ENCODE measurements around the gene GCNT1.
A peak's percentile ranks its signal among the peaks of the same experiment; 100 is the strongest.
"Not testable (repeated sequence)": the region's sequence is repeated elsewhere in the genome, so short reads cannot be mapped to it uniquely, and the experiment has no call there.

Gene GCNT1

DNA sequence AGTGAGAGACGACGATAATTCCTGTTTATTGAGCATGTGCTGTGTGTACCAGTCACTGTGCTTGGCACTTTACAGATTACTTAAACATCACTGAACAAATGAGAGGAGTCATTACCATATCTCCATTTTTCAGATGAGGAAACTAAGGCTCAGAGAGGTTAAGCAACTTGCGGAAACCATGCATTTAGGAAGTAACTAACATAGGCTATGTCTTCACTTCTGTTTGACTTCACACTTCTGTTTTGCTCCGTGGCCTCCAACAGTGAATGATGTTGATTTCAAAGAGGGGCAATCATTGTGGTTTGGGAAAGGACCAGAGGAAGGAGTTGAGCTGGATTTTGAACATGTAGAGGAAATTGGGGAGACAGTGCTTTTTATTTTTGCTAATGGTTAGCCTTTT is 16.7 kb downstream of the GCNT1 start:
- DNase-seq (ENCODE audit: low spot score in 2 of 2) (no peak), ATAC-seq (replicated peaks; ENCODE audit: extremely low read depth, poor library complexity, severe bottlenecking) (no peak)
- H3K27me3 Mint-ChIP-seq: no peaks in the 10 kb centered on the region
- no peak overlapping the region for H3K27ac Mint-ChIP-seq (ENCODE audit: low read depth)
- no peak overlapping the region for H3K4me3 Mint-ChIP-seq
- no peaks in the 10 kb centered on the region for H3K9me3 Mint-ChIP-seq
- H3K36me3 Mint-ChIP-seq (ENCODE audit: insufficient read depth): no peaks in the 10 kb centered on the region
- peaks cover 7% of the 10 kb centered on the region for H3K4me1 Mint-ChIP-seq

DNA sequence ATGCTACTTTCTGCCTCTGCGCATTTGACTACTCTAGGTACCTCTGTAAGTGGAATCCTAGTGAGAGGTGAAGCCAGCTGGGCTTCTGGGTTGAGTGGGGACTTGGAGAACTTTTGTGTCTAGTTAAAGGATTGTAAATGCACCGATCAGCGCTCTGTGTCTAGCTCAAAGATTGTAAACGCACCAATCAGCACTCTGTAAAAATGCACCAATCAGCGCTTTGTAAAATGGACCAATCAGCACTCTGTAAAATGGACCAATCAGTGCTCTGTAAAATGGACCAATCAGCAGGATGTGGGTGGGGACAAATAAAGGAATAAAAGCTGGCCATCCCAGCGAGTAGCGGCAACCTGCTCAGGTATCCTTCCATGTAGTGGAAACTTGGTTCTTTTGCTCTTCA is 18.8 kb downstream of the GCNT1 start:
- ATAC-seq (replicated peaks; ENCODE audit: extremely low read depth, poor library complexity, severe bottlenecking); DNase-seq (ENCODE audit: low spot score in 2 of 2); H3K27ac Mint-ChIP-seq (ENCODE audit: low read depth); H3K36me3 Mint-ChIP-seq (ENCODE audit: insufficient read depth); H3K4me3 Mint-ChIP-seq; H3K27me3 Mint-ChIP-seq; H3K9me3 Mint-ChIP-seq; H3K4me1 Mint-ChIP-seq: not testable (repeated sequence)

DNA sequence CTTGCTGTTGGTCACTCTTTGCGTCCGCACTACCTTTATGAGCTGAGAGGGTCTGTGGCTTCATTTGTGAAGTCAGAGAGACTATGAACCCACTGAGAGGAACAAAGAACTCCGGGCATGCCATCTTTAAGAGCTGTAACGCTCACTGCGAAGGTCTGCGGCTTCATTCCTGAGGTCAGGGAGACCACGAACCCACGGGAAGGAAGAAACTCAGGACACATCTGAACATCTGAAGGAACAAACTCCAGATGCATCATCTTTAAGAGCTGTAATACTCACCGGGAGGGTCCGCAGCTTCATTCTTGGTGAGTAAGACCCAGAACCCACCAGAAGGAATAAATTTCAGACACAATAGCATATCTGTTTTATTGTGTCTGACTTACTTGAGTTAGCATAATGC is 19.2 kb downstream of the GCNT1 start:
- H3K27ac Mint-ChIP-seq (ENCODE audit: low read depth): no peak overlapping the region
- no peaks in the 10 kb centered on the region for H3K9me3 Mint-ChIP-seq
- H3K4me3 Mint-ChIP-seq: no peak overlapping the region
- H3K27me3 Mint-ChIP-seq: no peaks in the 10 kb centered on the region
- H3K4me1 Mint-ChIP-seq: no peaks in the 10 kb centered on the region
- no peak for DNase-seq (ENCODE audit: low spot score in 2 of 2)
- H3K36me3 Mint-ChIP-seq (ENCODE audit: insufficient read depth): peaks cover 1% of the 10 kb centered on the region
- no peak for ATAC-seq (replicated peaks; ENCODE audit: extremely low read depth, poor library complexity, severe bottlenecking)

DNA sequence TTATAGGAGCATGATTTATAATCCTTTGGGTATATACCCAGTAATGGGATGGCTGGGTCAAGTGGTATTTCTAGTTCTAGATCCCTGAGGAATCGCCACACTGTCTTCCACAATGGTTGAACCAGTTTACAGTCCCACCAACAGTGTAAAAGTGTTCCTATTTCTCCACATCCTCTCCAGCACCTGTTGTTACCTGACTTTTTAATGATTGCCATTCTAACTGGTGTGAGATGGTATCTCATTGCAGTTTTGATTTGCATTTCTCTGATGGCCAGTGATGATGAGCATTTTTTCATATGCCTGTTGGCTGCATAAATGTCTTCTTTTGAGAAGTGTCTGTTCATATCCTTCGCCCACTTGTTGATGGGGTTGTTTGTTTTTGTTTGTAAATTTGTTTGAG is 20.4 kb downstream of the GCNT1 start:
- not testable (repeated sequence) for ATAC-seq (replicated peaks; ENCODE audit: extremely low read depth, poor library complexity, severe bottlenecking); H3K36me3 Mint-ChIP-seq (ENCODE audit: insufficient read depth); H3K4me3 Mint-ChIP-seq; DNase-seq (ENCODE audit: low spot score in 2 of 2); H3K4me1 Mint-ChIP-seq; H3K27ac Mint-ChIP-seq (ENCODE audit: low read depth); H3K27me3 Mint-ChIP-seq; H3K9me3 Mint-ChIP-seq

DNA sequence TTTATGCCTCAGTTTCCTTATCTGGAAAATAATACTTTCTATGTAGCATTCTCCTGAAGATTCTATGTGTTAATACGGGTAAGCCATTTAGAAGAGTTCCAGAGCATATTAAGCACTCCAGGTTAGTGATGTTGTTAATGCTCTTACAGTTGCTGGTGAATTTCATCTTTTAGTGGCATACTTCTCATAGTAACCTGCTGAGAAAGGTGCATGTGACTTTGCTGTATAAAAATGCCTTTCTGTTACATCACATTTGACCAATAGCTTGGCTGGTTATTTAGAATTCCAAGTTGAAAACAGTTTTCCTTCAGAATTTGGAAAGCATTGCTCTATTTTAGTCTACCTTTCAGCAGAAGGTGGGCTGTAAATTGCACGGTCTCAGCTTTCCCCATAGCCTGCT is 27.2 kb downstream of the GCNT1 start:
- Mint-ChIP-seq H3K4me3 (no peak overlapping the region), H3K4me1 (peaks cover 22% of the 10 kb centered on the region)

DNA sequence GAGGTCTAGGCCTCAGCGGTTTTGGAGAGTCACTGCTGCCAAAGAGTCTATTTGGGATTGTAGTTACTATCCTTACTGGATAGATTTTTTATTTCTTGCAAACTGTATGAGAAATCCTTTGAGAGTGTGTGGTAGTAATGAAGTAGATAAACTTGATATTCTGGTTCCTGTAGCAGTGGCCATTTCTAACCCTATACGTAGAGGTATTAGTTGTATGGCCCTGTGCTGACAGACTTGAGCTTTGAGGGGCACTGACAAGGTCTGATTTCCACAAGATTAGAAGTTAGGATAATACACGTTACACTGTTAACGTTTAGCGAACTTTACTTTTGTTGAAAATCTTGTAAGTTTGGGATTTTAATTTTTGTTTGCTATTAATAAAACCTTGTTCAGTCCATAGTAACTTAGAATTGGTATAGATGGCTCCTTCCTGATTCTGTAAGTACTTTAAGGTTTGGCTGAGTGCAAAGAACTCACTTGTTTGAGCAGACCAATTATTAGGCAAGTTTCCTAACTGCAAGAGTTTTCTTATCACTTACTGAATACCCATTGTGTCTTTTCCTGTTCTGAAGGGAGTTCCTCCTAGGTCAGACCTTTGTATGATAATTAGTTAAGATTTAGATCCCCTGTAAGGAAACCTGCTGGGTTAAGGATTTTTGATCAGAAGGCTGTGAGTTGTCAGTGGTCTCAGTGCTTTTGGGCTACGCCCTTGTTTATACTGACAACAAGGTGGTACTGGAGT is 31.4 kb downstream of the GCNT1 start:
- H3K4me1 Mint-ChIP-seq: peaks cover 24% of the 10 kb centered on the region
- H3K36me3 Mint-ChIP-seq (ENCODE audit: insufficient read depth): peaks cover 8% of the 10 kb centered on the region
- H3K27ac Mint-ChIP-seq (ENCODE audit: low read depth): no peak overlapping the region

More for the DNA sequence above, 27.2 kb downstream of the GCNT1 start:
- DNase-seq (ENCODE audit: low spot score in 2 of 2) (no peak), ATAC-seq (replicated peaks; ENCODE audit: extremely low read depth, poor library complexity, severe bottlenecking) (no peak)
- no peaks in the 10 kb centered on the region for H3K9me3 Mint-ChIP-seq
- H3K27ac Mint-ChIP-seq (ENCODE audit: low read depth): no peak overlapping the region
- peaks cover 6% of the 10 kb centered on the region for H3K36me3 Mint-ChIP-seq (ENCODE audit: insufficient read depth)
- no peaks in the 10 kb centered on the region for H3K27me3 Mint-ChIP-seq

DNA sequence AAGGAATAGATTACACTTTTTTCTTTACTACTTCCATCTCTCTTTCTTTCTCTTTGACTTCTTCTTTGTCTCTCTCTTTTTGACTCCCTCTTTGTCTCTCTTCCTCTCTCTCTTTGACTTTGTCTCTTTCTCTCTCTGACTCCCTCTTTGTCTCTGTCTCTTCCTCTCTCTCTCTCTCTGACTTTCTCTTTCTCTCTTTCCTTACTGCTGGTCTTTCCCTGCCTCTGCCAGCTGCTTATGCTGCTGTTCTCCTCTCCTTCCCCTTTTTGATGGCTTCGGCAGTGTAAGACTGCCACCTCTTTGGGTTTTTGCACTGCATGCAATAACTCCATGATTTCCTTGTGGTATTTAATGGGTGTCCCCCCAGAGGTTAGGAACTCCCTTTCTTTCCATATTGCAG is 32.1 kb downstream of the GCNT1 start:
- H3K27me3 Mint-ChIP-seq; H3K27ac Mint-ChIP-seq (ENCODE audit: low read depth); H3K36me3 Mint-ChIP-seq (ENCODE audit: insufficient read depth); H3K4me3 Mint-ChIP-seq; ATAC-seq (replicated peaks; ENCODE audit: extremely low read depth, poor library complexity, severe bottlenecking); H3K9me3 Mint-ChIP-seq; DNase-seq (ENCODE audit: low spot score in 2 of 2): not testable (repeated sequence)
- H3K4me1 Mint-ChIP-seq: peaks cover 24% of the 10 kb centered on the region

More for the DNA sequence above, 31.4 kb downstream of the GCNT1 start:
- H3K9me3 Mint-ChIP-seq: no peaks in the 10 kb centered on the region
- no peaks in the 10 kb centered on the region for H3K27me3 Mint-ChIP-seq
- ATAC-seq (replicated peaks; ENCODE audit: extremely low read depth, poor library complexity, severe bottlenecking) (no peak), DNase-seq (ENCODE audit: low spot score in 2 of 2) (no peak)
- no peak overlapping the region for H3K4me3 Mint-ChIP-seq

DNA sequence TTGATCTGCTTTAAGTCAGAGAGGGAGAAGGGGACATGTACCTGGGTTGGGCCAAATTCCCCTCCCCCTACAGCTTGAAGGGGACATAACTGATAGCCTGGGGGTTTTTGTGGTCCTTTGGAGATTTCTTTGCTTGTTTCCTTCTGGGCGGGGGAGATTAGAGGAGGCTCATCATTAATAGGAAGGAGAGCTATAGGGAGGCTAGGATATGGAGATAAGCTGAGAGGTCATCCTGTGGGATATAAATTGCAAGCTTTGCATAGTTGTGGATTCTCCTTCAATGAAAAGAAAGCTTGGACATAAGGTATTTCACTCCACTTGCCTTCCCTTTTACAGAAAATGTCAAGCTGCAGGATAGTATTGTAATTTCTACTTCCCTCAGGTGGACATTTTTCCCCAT is 34.5 kb downstream of the GCNT1 start:
- not testable (repeated sequence) for DNase-seq (ENCODE audit: low spot score in 2 of 2); H3K9me3 Mint-ChIP-seq; H3K27me3 Mint-ChIP-seq; H3K4me3 Mint-ChIP-seq; H3K36me3 Mint-ChIP-seq (ENCODE audit: insufficient read depth); ATAC-seq (replicated peaks; ENCODE audit: extremely low read depth, poor library complexity, severe bottlenecking); H3K27ac Mint-ChIP-seq (ENCODE audit: low read depth)
- peaks cover 12% of the 10 kb centered on the region for H3K4me1 Mint-ChIP-seq

DNA sequence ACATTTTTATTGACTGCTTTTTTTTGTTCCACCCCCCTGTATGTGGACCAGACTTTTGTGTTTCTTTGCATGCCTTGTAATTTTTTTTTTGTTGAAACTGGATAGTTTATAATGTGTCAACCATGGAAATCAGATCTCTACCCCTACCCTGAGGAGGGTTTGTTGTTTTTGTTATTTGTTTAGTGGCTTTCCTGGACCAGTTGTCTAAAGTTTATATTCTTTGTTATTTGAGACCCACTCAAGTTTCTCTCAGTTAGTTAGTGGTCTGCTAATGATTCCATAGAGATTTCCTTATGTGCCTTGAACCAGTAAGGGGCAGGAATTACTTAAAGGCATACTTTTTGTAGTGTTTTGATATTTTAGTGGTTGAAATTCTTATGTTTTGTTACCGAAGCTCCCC is 41.1 kb downstream of the GCNT1 start:
- H3K36me3 Mint-ChIP-seq (ENCODE audit: insufficient read depth): peaks cover 12% of the 10 kb centered on the region
- no peaks in the 10 kb centered on the region for H3K9me3 Mint-ChIP-seq

DNA sequence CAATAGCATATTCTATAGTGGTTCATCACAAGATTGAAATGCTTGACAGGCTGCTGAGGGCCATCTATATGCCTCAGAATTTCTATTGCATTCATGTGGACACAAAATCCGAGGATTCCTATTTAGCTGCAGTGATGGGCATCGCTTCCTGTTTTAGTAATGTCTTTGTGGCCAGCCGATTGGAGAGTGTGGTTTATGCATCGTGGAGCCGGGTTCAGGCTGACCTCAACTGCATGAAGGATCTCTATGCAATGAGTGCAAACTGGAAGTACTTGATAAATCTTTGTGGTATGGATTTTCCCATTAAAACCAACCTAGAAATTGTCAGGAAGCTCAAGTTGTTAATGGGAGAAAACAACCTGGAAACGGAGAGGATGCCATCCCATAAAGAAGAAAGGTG is 43.8 kb downstream of the GCNT1 start:
- Mint-ChIP-seq H3K4me1 (peaks cover 5% of the 10 kb centered on the region), H3K9me3 (no peaks in the 10 kb centered on the region), H3K27me3 (no peaks in the 10 kb centered on the region), H3K36me3 (ENCODE audit: insufficient read depth) (peaks cover 12% of the 10 kb centered on the region), H3K4me3 (no peak overlapping the region), H3K27ac (ENCODE audit: low read depth) (no peak overlapping the region)
- DNase-seq (ENCODE audit: low spot score in 2 of 2): no peak
- no peak for ATAC-seq (replicated peaks; ENCODE audit: extremely low read depth, poor library complexity, severe bottlenecking)

More for the DNA sequence above, 41.1 kb downstream of the GCNT1 start:
- H3K27me3 Mint-ChIP-seq: no peaks in the 10 kb centered on the region
- H3K4me1 Mint-ChIP-seq: peaks cover 5% of the 10 kb centered on the region
- ATAC-seq (replicated peaks; ENCODE audit: extremely low read depth, poor library complexity, severe bottlenecking): no peak
- H3K4me3 Mint-ChIP-seq: no peak overlapping the region
- no peak for DNase-seq (ENCODE audit: low spot score in 2 of 2)
- peak overlapping the region; percentile 22 for H3K27ac Mint-ChIP-seq (ENCODE audit: low read depth)

DNA sequence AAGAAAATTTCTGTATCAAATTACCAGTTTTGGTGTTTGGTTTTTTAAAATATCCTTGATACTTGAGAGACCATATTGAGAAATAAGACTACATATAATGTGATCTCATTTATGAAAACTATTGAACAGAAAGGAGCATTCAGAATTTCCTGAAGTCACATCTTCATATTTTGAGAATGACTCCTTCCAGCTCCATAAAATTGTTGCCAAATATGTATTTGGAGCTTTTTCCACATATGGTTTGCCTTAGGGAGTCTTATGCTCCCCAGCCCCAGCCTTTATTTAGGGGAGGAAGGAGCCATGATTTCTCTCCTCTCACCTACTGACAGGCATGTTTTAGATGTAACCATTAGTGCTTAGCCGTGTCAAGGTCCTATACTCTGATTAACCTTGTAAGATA is 51.1 kb downstream of the GCNT1 start:
- H3K4me1 Mint-ChIP-seq: no peaks in the 10 kb centered on the region
- no peak overlapping the region for H3K27ac Mint-ChIP-seq (ENCODE audit: low read depth)
- no peaks in the 10 kb centered on the region for H3K9me3 Mint-ChIP-seq
- no peak for ATAC-seq (replicated peaks; ENCODE audit: extremely low read depth, poor library complexity, severe bottlenecking)
- H3K4me3 Mint-ChIP-seq: no peak overlapping the region
- H3K36me3 Mint-ChIP-seq (ENCODE audit: insufficient read depth): no peaks in the 10 kb centered on the region
- no peak for DNase-seq (ENCODE audit: low spot score in 2 of 2)
- no peaks in the 10 kb centered on the region for H3K27me3 Mint-ChIP-seq

DNA sequence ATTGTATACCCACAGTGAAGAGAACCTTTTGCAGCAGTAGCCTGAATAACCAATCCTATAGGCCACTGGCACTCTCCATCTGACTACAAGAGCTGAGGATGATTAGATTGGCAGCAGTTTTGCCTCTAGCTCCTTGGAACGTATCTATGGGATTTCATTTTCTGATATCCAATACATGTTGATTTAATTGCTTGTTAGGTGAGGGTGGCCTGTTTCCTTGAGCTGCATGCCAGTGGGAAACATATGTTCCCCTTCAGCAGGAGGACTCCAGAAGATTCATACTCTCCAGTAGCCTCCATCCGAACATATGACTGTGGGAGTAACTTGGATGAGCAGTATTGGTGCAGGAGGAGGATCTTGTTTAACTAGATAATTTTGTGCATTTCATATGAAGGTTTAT is 51.5 kb downstream of the GCNT1 start:
- DNase-seq (ENCODE audit: low spot score in 2 of 2) (no peak), ATAC-seq (replicated peaks; ENCODE audit: extremely low read depth, poor library complexity, severe bottlenecking) (no peak)
- Mint-ChIP-seq H3K27ac (ENCODE audit: low read depth) (no peak overlapping the region), H3K4me1 (no peaks in the 10 kb centered on the region), H3K4me3 (no peak overlapping the region), H3K9me3 (no peaks in the 10 kb centered on the region), H3K36me3 (ENCODE audit: insufficient read depth) (no peaks in the 10 kb centered on the region), H3K27me3 (no peaks in the 10 kb centered on the region)

DNA sequence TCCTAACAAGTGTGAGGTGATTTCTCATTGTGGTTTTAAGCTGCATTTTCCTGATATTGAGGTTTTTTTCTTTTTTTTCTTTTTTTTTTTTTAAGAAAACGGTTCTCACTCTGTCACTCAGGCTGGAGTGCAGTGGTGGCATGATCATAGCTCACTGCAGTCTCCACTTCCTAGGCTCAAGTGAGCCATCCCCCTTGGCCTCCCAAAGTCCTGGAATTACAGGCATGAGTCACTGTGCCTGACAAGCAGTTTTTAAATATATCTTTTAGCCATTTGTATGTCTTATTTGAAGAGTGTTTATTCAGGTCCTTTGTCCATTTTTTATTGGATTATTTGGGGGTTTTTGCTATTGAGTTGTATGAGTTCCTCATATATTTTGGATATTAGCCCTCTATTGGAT is 53.8 kb downstream of the GCNT1 start:
- H3K27me3 Mint-ChIP-seq: no peaks in the 10 kb centered on the region
- no peak overlapping the region for H3K27ac Mint-ChIP-seq (ENCODE audit: low read depth)
- no peak for ATAC-seq (replicated peaks; ENCODE audit: extremely low read depth, poor library complexity, severe bottlenecking)
- no peaks in the 10 kb centered on the region for H3K36me3 Mint-ChIP-seq (ENCODE audit: insufficient read depth)
- DNase-seq (ENCODE audit: low spot score in 2 of 2): no peak
- H3K9me3 Mint-ChIP-seq: no peaks in the 10 kb centered on the region
- peaks cover 6% of the 10 kb centered on the region for H3K4me1 Mint-ChIP-seq
- no peak overlapping the region for H3K4me3 Mint-ChIP-seq

Data from central memory CD8-positive, alpha-beta T cell (primary cell).